GM18907 (cell line): ENCODE data around the gene IGFBP4.

Source experiments
- ATAC-seq: cut with Tn5 transposase; IDR thresholded peaks from one replicate; pipeline ENCODE4 v1.9.1; 2021; ENCODE audit warnings: mild to moderate bottlenecking, moderate library complexity; ENCODE audit not compliant: unreplicated experiment

The IGFBP4 gene

DNA sequence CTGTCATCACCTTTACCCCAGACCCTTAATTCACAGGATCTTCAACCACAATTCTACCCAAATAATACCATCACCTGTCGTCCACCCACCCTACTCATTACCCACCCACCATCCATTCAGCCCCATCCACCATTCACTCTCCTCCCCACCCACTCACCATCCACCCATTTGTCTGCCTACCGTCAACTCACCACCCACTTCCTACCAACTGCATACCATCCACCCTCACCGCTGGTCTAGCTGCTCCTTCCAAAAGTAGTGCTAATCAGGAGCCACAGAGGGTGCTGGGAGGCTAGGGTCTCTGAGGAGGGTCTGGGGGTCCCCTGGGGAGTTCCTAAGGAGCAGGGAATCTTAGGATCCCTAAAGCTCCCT, 12.0 kb upstream of the IGFBP4 start:
- ATAC-seq: no peak

DNA sequence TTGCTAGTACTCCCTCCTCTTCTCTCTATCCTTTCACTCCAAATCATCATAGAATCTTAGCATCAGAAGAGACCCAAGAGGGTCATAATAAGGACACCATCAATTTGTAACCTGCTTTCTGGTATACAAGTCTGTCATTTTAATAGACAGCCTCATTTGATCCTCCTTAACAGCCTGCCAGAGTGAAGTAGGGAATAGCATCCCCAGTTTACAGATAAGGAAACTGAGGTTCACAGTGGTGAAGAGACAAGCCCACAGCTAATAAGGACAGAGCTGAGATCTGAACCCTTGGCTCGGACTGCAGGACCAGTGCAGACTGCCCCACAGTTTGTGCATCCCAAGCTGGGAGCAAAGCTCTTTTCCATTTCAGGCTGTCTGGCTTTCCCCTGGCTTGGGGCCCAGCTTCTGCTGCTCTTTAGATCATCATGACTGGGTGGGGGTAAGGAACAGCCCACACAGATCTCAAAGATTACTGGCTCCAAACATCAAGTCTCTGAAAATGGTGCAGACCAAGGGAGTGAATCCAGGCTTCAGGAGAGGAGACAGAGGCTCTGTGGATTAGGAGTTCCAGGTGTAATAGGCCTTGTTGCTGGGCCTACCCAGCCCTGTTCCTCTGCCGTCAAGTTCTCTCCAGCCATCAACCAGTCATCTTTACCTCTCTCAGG, 10.3 kb upstream of the IGFBP4 start:
- no peak for ATAC-seq

GRCh38 chr17:40433551-40434415, 9.5 kb upstream of the IGFBP4 start:
- ATAC-seq: no peak

DNA sequence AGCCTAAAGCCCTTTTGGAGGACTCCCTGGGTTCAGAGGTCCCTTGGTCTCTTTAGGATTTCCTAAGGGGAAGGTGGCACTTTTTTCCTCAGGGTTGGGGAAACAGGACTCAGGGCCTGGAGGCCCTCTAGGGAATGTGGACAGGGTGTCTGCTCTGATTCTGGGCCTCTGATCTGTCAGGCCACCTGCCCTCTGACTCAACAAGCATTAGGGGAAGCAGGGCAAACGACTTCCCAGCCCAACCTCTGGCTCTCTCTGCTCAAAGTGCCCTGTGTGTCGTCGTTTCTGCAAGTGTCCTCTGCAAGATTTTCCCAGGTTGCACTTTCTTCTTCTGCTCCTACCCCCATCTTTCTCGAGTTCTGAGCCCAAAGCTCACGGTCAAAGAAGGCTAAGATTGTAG, 6.6 kb upstream of the IGFBP4 start:
- no peak for ATAC-seq

DNA sequence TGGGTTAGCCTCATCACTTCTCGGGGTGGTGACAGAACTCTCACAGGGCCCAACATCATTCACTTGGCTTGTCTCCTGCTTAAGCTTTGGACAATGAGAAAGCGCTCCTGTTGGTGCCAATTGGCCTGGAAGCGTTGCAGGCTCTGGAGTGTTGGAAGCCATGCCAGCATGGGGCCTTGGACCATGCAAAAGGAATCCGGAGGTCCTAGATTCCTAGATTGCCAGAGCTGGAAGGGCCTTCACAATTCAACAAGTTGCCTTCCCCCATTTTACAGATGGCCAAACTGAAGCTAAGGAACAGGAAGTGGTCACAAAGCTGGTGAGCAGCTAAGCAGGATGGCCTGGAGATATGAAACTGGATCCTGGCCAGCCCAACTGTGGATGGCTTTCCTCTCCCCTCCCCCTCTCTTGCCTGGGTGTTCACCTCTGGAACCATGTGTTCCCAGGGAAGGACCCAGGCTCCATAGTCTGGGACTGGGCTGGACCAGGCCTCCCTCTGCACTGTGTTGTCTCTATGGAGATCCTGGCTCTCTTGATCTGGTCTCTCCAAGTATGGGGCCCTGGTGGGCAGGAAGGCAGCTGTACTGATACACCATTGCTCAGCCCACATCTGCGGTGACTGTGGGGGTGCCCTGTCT, 6.0 kb upstream of the IGFBP4 start:
- no peak for ATAC-seq

GRCh38 chr17:40440166-40440565, 3.1 kb upstream of the IGFBP4 start:
- ATAC-seq: no peak

- no peak for ATAC-seq
Observed at GRCh38 chr17:40442392-40443195, 656 bp upstream of the IGFBP4 start.

GRCh38 chr17:40443988-40444899, 994 bp downstream of the IGFBP4 start:
- peak; percentile 9 for ATAC-seq

- no peak for ATAC-seq
Observed at GRCh38 chr17:40445751-40446468, 2.7 kb downstream of the IGFBP4 start.

DNA sequence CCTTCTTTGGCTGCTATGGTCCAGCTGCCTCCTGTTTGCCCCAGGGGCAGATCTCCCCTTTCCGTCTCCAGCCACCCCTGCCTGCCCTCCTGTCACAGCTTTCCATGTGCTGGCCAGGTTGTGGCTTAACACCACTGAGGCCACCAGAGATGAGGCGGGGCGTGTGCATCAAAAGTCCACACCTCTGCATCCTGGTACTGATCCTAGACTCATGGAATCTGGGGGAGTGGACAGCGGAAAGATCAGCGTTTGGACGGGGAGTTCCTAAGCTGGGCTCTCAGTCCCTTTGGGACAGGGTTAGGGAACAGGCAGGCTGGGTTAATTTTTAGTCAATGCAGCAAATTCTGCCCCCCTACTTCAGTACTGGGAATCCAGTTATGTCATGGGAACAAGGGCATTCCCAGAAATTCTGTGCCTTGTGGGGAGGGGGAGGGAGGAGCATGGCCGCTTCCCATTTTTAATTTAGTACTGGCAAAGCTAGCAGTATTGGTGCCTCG, 3.9 kb downstream of the IGFBP4 start:
- ATAC-seq: no peak

DNA sequence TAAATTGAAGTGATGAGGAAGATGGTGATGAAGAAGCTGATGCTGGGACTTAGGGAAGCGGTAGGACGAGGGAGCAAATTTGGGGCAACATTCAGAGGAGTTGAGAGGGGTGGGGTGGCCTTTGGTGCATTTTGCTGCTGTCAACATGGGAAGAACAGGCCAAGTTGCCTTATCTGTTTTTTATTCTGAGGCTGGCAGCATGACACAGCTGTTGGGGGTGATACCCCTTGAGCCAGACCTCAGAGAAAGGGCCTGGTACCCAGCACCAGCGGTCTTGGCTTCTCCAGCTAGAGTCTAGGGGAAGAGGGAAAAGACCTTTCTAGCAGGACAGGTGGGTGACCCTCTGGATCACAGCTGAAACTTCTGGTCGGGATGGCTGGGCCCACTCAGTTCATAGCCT, 4.6 kb downstream of the IGFBP4 start:
- ATAC-seq: no peak

- ATAC-seq: no peak
Observed at GRCh38 chr17:40448213-40448638, 5.0 kb downstream of the IGFBP4 start.

GRCh38 chr17:40448639-40449261, 5.5 kb downstream of the IGFBP4 start:
- ATAC-seq: no peak

DNA sequence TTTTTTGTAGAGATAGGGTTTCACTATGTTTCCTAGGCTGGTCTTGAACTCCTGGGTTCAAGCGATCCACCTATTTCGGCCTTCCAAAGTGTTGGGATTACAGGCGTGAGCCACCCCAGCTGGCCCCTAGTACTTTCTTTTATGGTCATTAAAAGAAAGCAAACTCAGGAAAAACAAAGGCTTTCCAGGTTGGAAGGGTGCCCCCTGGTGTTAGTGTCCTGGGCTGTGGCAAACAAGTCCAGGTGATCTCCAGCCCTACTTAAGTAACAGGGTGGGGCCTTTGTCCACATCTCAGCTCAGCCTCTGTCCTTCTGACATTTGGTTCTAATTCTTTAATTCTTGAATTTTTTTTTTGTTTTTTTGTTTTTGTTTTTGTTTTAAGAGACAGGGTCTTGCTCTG, 6.9 kb downstream of the IGFBP4 start:
- no peak for ATAC-seq

GRCh38 chr17:40451420-40451819, 8.2 kb downstream of the IGFBP4 start:
- no peak for ATAC-seq

DNA sequence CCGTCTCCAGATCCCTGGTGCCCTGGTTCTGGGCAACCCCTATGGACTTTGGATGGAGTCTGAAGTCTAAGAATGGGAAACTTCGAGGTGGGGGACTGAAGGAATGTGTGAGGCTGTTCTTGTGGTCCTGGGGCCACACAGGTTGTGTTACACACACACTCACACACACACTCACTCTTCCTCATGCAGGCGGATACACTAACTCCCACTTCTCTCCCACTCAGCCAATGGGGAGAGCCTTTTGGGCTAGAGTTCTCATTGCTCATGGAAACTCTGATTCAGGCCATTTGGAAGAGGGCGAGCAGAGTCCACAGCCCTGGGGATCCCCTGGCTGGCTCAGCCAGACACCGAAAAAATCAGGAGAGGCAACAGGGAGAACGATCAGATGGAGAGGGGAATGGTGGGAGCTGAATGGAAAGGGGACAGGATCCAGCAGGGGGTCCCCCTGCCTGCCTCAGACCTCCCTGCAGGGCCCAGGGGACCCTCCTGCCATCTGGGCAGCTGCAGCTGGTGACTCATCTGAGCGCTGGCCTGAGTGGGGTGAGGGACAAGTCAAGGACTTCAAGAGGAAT, 9.1 kb downstream of the IGFBP4 start:
- no peak for ATAC-seq

- no peak for ATAC-seq
Observed at GRCh38 chr17:40452921-40453378, 9.7 kb downstream of the IGFBP4 start.

GRCh38 chr17:40453881-40454612, 10.8 kb downstream of the IGFBP4 start:
- no peak for ATAC-seq
